Panc1 (cell line): Measurements from ENCODE around the gene AKAP17A. TPM values are rescaled to one million over a fixed set of nuclear protein-coding genes. Genes with fewer than 3 reads are reported as not detected.

Experiments used
- ATAC-seq: fragments of 200-7000 bp; cut with Tn5 transposase; 2 replicates; pipeline ENCODE4 v1.9.1; 2020; ENCODE audit warnings: mild to moderate bottlenecking, moderate library complexity
- BruUV-seq: library from RNA; stranded (reverse); fragments of 400-500 nt; replicated peaks from 2 replicates; lab custom pipeline; 2021; lab: Mats Ljungman, UMichigan
- CTCF ChIA-PET: fragments of 300-600 bp; sonication (Branson Sonifier 250); formaldehyde crosslinking; loops from one replicate; lab custom pipeline; 2022; ENCODE audit warnings: antibody characterized with exemption; lab: Charles Lee
- POLR2A ChIA-PET: fragments of 300-600 bp; sonication (Branson Sonifier 250); formaldehyde crosslinking; loops from one replicate; lab custom pipeline; 2022; ENCODE audit warnings: antibody characterized with exemption; lab: Charles Lee
- DNase-seq: peaks from one replicate; pipeline ENCODE4 v3.0.0-alpha.2; 2010; ENCODE audit warnings: low read depth, low spot score
- H3K27ac ChIP-seq: 2 replicates; pipeline ENCODE4 v1.5.1; 2011; ENCODE audit warnings: mild to moderate bottlenecking, low read length, inconsistent platforms
- H3K27me3 ChIP-seq: fragments of 200-500 bp; sonication (Bioruptor generic); 2 replicates; pipeline ENCODE4 v1.6.0; 2014; ENCODE audit warnings: low read length, inconsistent platforms; ENCODE audit not compliant: control insufficient read depth, insufficient read depth
- H3K36me3 ChIP-seq: fragments of 200-500 bp; sonication (Bioruptor generic); 2 replicates; pipeline ENCODE4 v1.5.1; 2014; ENCODE audit warnings: inconsistent platforms, mild to moderate bottlenecking, low read length, moderate library complexity; ENCODE audit not compliant: control insufficient read depth, insufficient read depth
- H3K4me1 ChIP-seq: 2 replicates; pipeline ENCODE4 v1.5.1; 2011; ENCODE audit warnings: inconsistent platforms, mild to moderate bottlenecking, low read length, moderate library complexity; ENCODE audit not compliant: control insufficient read depth, insufficient read depth
- H3K4me3 ChIP-seq, 2 experiments: 2 replicates each; pipeline ENCODE4 v1.5.1; 2011 to 2012; ENCODE audit warnings: low read depth in 2 of 2, low read length in 2 of 2, mild to moderate bottlenecking in 2 of 2, inconsistent platforms in 1 of 2, moderate library complexity in 1 of 2
- H3K9me3 ChIP-seq: fragments of 200-500 bp; sonication (Bioruptor generic); 2 replicates; pipeline ENCODE4 v1.5.1; 2014; ENCODE audit warnings: low read depth, mild to moderate bottlenecking, inconsistent platforms, low read length, moderate library complexity; ENCODE audit not compliant: control insufficient read depth, insufficient read depth
- CTCF ChIP-seq: fragments of 450-650 bp; IDR thresholded peaks from 2 replicates; pipeline ENCODE4 v1.5.1; 2017; ENCODE audit warnings: mild to moderate bottlenecking
- POLR2AphosphoS5 ChIP-seq: IDR thresholded peaks from 2 replicates; pipeline ENCODE4 v1.6.1; 2012; ENCODE audit warnings: mild to moderate bottlenecking, low read depth, low read length, moderate library complexity
- REST ChIP-seq, 2 experiments: IDR thresholded peaks; 2 replicates each; pipeline ENCODE4 v1.6.1; 2011 to 2012; ENCODE audit warnings: low read depth in 2 of 2, control low read depth in 1 of 2, low read length in 1 of 2, mild to moderate bottlenecking in 1 of 2, moderate library complexity in 1 of 2; ENCODE audit not compliant: insufficient read depth in 1 of 2
- SIN3A ChIP-seq: IDR thresholded peaks from 2 replicates; pipeline ENCODE4 v1.6.1; 2012; ENCODE audit warnings: low read depth, mild to moderate bottlenecking, low read length, moderate library complexity, borderline replicate concordance; ENCODE audit not compliant: insufficient read depth
- TCF7L2 ChIP-seq: IDR thresholded peaks from 2 replicates; pipeline ENCODE4 v1.6.1; 2011; ENCODE audit warnings: mild to moderate bottlenecking, low read depth, low read length, inconsistent platforms
- in situ Hi-C: cut with HindIII; loops from 2 replicates; pipeline ENCODE4 v1.10.0; 2016; ENCODE audit warnings: low sequenced_read_pairs, low pct_unique_long_range_greater_than_20kb
- intact Hi-C: fragments of 100-400 bp; cut with micrococcal nuclease; formaldehyde crosslinking; loops from one replicate; pipeline ENCODE4 v1.10.0; 2022; ENCODE audit not compliant: unreplicated experiment
- total RNA-seq: library from RNA; stranded (reverse); gene quantifications from one replicate; pipeline ENCODE4 v1.2.1, GENCODE V29; 2021; ENCODE audit not compliant: unreplicated experiment

AKAP17A gene
- total RNA-seq, 1 experiment from 2014 or later, result 22.1 TPM

DNA sequence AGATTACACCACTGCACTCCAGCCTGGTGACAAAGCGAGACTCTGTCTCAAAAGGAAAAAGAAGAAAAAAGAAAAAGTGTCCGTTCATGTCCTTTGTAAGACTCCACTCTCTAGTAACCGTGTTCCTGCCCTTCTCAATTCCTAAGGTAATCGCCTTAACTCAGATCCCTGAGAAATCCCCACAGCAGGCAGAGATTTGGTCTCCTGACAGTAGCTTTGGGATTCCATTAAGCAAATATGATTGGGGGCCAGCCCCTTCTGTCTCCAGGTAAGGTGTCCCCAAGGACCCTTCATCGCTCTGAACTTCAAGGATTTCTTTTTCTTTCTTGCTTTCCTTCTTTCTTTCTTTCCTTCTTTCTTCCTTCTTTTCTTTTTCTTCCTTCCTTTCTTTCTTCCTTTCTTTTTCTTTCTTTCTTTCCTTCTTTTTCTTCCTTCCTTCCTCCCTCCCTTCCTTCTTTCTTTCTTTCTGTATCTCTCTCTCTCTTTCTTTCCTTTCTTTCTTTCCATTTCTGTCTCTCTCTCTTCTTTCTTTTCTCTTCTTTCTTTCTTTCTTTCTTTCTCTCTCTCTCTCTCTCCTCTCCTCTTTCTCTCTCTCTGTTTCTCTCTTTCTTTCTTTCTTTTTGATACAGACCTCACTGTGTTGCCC is 21.4 kb downstream of the AKAP17A start:
- no peak overlapping the region for H3K4me3 ChIP-seq
- ChIA-PET CTCF (no interaction called here), POLR2A (no interaction called here)
- no peak for TF ChIP-seq TCF7L2
- TF ChIP-seq SIN3A, result no peak
- TF ChIP-seq POLR2AphosphoS5, result no peak
- TF ChIP-seq CTCF, result no peak
- no peak for TF ChIP-seq REST (IDR thresholded peaks at IDR 0.05; ENCODE audit: insufficient read depth in 1 of 2, low read depth in 2 of 2, low read length in 1 of 2)
- no peaks in the 10 kb centered on the region for H3K4me1 ChIP-seq
- in situ Hi-C loops, result no loop called here
- ATAC-seq (no peak), DNase-seq (no peak)
- intact Hi-C loops, result no loop called here
- H3K9me3 ChIP-seq, result no peaks in the 10 kb centered on the region
- H3K36me3 ChIP-seq, result no peaks in the 10 kb centered on the region
- H3K27ac ChIP-seq, result no peak overlapping the region
- no TSS peak for BruUV-seq
- no peaks in the 10 kb centered on the region for H3K27me3 ChIP-seq

DNA sequence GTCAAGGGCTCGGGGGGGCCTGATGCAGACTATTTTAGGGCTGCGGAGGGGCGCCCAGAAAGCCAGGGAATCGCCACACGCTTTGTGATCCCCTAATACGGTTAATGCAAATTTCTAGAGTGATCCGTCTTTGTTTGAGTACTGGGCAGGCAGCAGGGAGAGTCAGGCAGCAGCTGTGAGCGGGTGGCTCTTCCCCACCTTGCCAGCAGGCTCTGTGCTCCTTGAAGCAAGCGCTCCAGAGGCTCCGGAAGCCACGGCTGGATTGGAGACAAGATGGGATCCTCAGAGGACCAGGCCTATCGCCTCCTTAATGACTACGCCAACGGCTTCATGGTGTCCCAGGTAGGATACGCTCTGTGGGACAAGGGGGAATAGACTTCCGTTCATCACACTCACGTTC is 23.5 kb downstream of the AKAP17A start, which contains the start of gene ASMT:
TSS of gene ASMT (plus strand) at position 133 of the 400 bp plus-strand sequence. CDS start at position 274, 141 bp downstream.
- H3K36me3 ChIP-seq, result no peaks in the 10 kb centered on the region
- no peak for TF ChIP-seq TCF7L2
- TF ChIP-seq POLR2AphosphoS5, result no peak
- H3K4me3 ChIP-seq, result no peak within 1 kb of the TSS
- POLR2A ChIA-PET, result no interaction called here
- CTCF ChIA-PET, result no interaction called here
- no peak within 1 kb of the TSS for H3K27ac ChIP-seq
- no peaks in the 10 kb centered on the region for H3K9me3 ChIP-seq
- no TSS peak for BruUV-seq
- H3K27me3 ChIP-seq, result no peaks in the 10 kb centered on the region
- DNase-seq, result no peak
- intact Hi-C loops (no loop called here), in situ Hi-C loops (no loop called here)
- no peak for ATAC-seq
- no peaks in the 10 kb centered on the region for H3K4me1 ChIP-seq

DNA sequence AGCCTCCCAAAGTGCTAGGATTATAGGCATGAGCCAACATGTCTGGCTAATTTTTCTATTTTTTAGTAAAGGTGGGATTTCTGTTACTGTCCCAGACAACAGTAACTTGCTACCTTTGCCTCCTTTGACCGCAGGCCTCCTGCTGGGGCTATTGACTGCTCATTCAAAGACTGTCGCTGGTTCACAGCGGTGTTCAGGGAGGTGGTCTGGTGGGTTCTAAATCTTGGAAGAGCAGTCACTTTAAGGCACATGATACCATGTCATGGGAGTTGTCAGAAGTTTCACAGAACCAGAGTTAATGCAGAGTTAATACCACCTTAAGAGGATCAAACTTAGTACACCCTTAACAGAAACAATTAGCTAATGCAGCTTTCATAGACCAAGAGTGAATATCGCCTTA is 27.3 kb downstream of the AKAP17A start:
- TF ChIP-seq REST (IDR thresholded peaks at IDR 0.05; ENCODE audit: insufficient read depth in 1 of 2, low read depth in 2 of 2, low read length in 1 of 2) (no peak), CTCF (no peak), SIN3A (no peak), POLR2AphosphoS5 (no peak), TCF7L2 (no peak)
- in situ Hi-C loops (no loop called here), intact Hi-C loops (no loop called here)
- no peak overlapping the region for H3K27ac ChIP-seq
- no peaks in the 10 kb centered on the region for H3K4me1 ChIP-seq
- ATAC-seq (no peak), DNase-seq (no peak)
- no peaks in the 10 kb centered on the region for H3K9me3 ChIP-seq
- ChIA-PET CTCF (no interaction called here), POLR2A (no interaction called here)
- H3K4me3 ChIP-seq, result no peak overlapping the region
- H3K27me3 ChIP-seq, result no peaks in the 10 kb centered on the region
- no peaks in the 10 kb centered on the region for H3K36me3 ChIP-seq
- no TSS peak for BruUV-seq
